Activated T-helper 2 cell treated with anti-CD3 and anti-CD28 coated beads, Interferon-gamma antibody, Interleukin-2, Interleukin-4, amounts not matched to agents 10 μg/mL and 5 μg/mL and 100 μg/mL, durations not matched to agents 14 hours and 24 hours and 36 hours (primary cell): Measurements from ENCODE around the gene TRAF3IP1. TPM values are rescaled to one million over a fixed set of nuclear protein-coding genes. Genes with fewer than 3 reads are reported as not detected.

ENCODE experiments used
- DNase-seq: peaks from one replicate; pipeline ENCODE4 v3.0.0; 2021; ENCODE audit warnings: low spot score
- H3K27ac Mint-ChIP-seq: one replicate; pipeline ENCODE4 v1.8.0; 2021; ENCODE audit warnings: mixed read lengths
- H3K27me3 Mint-ChIP-seq: one replicate; pipeline ENCODE4 v1.8.0; 2021; ENCODE audit warnings: low read depth, mixed read lengths
- H3K36me3 Mint-ChIP-seq: one replicate; pipeline ENCODE4 v1.8.0; 2021; ENCODE audit warnings: low read depth, mixed read lengths
- H3K4me1 Mint-ChIP-seq: one replicate; pipeline ENCODE4 v1.8.0; 2021; ENCODE audit warnings: low read depth, mixed read lengths
- H3K4me3 Mint-ChIP-seq: one replicate; pipeline ENCODE4 v1.8.0; 2021; ENCODE audit warnings: low read depth, mild to moderate bottlenecking, moderate library complexity, mixed read lengths
- H3K9me3 Mint-ChIP-seq: one replicate; pipeline ENCODE4 v1.8.0; 2021; ENCODE audit warnings: mixed read lengths
- intact Hi-C: fragments of 100-400 bp; cut with micrococcal nuclease; formaldehyde crosslinking; loops from one replicate; pipeline ENCODE4 v1.15.1; 2023
- total RNA-seq: library from RNA; stranded (reverse); gene quantifications from 2 replicates; pipeline ENCODE4 v1.2.3, GENCODE V29; 2022

TRAF3IP1 gene
- total RNA-seq, 1 donor from 2014 or later: 14.4 TPM

- DNase-seq: peak; percentile 78
- Mint-ChIP-seq H3K4me1 (peaks cover 25% of the 10 kb centered on the region), H3K9me3 (peaks cover 10% of the 10 kb centered on the region), H3K27ac (peak within 1 kb of the TSS; percentile 91), H3K4me3 (peak within 1 kb of the TSS; percentile 89), H3K36me3 (peaks cover 37% of the 10 kb centered on the region), H3K27me3 (no peaks in the 10 kb centered on the region)
- intact Hi-C loops: loop anchor here (1.0 to 10.0 kb wide), 3 partner anchors 52 to 750 kb away; partner anchors contain the start of gene PER2
Observed at GRCh38 chr2:238426568-238427434, 106.5 kb downstream of the TRAF3IP1 start, which contains the start of gene ASB1. Gene ASB1 (plus strand): TSS chr2:238426927. CDS start chr2:238427071, 144 bp downstream.

GRCh38 chr2:238427435-238428162, 107.3 kb downstream of the TRAF3IP1 start:
- Mint-ChIP-seq H3K4me1 (peaks cover 28% of the 10 kb centered on the region), H3K36me3 (peaks cover 39% of the 10 kb centered on the region), H3K4me3 (peak overlapping the region; percentile 89), H3K9me3 (peaks cover 10% of the 10 kb centered on the region), H3K27me3 (no peaks in the 10 kb centered on the region), H3K27ac (peak overlapping the region; percentile 91)
- intact Hi-C loops: loop anchor here (5.0 to 10.0 kb wide), 2 partner anchors 53 to 750 kb away; no protein-coding TSS in a partner anchor
- no peak for DNase-seq

- H3K27me3 Mint-ChIP-seq: no peaks in the 10 kb centered on the region
- intact Hi-C loops: loop anchor here (5.0 to 10.0 kb wide), 2 partner anchors 54 to 752 kb away; no protein-coding TSS in a partner anchor
Observed at GRCh38 chr2:238428866-238429265, 108.5 kb downstream of the TRAF3IP1 start.

DNA sequence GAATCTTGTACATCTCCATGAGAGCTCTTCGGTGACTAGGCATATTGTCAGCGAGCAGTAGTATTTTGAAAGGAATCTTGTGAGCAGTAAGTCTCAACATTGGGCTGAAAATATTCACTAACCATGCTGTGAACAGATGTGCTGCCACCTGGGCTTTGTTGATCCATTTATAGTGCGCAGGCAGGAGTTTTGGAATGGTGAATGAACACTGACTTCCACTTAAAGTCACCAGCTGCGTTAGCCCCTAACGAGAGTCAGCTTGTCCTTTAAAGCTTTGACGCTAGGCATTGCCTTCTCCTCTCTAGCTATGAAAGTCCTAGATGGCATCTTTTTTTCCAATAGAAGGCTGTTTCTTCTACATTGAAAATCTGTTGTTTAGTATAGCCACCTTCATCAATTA, 110.5 kb downstream of the TRAF3IP1 start:
- Mint-ChIP-seq H3K27me3 (no peaks in the 10 kb centered on the region), H3K27ac (no peak overlapping the region), H3K36me3 (peaks cover 59% of the 10 kb centered on the region), H3K4me3 (no peak overlapping the region), H3K4me1 (peaks cover 26% of the 10 kb centered on the region), H3K9me3 (peaks cover 10% of the 10 kb centered on the region)
- intact Hi-C loops: no loop called here
- DNase-seq: no peak

More at GRCh38 chr2:238428866-238429265, 108.5 kb downstream of the TRAF3IP1 start:
- no peak overlapping the region for H3K27ac Mint-ChIP-seq
- H3K9me3 Mint-ChIP-seq: peaks cover 10% of the 10 kb centered on the region
- peaks cover 28% of the 10 kb centered on the region for H3K4me1 Mint-ChIP-seq
- peaks cover 47% of the 10 kb centered on the region for H3K36me3 Mint-ChIP-seq
- H3K4me3 Mint-ChIP-seq: no peak overlapping the region
- DNase-seq: no peak

- Mint-ChIP-seq H3K4me3 (no peak overlapping the region), H3K36me3 (peaks cover 65% of the 10 kb centered on the region), H3K4me1 (peaks cover 23% of the 10 kb centered on the region), H3K9me3 (peaks cover 10% of the 10 kb centered on the region), H3K27ac (no peak overlapping the region), H3K27me3 (no peaks in the 10 kb centered on the region)
- intact Hi-C loops: no loop called here
- no peak for DNase-seq
Observed at GRCh38 chr2:238431456-238431855, 111.1 kb downstream of the TRAF3IP1 start.

DNA sequence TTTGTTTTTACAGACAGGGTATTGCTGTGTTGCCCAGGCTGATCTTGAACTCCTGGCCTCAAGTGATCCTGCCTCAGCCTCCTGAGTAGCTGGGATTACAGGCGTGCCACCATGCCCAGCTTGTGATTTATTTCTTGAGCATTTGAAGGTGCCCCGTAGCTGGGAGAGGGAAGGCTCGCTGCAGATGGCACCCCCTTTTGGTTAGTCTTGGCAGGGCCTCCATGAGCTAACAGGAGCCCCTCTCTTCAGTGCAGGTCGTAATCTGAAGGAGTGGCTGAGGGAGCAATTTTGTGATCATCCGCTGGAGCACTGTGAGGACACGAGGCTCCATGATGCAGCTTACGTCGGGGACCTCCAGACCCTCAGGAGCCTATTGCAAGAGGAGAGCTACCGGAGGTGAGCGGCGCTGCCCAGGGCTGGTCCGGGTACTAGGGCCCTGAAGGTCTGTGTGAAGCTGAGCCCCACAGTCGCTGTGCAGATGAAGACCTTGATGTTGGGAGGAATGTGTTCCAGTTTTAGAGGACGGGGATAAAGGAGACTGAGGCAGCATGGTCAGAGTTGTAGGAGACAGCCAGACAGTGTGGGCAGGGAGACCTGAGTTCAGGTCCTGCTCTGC, 113.1 kb downstream of the TRAF3IP1 start:
- H3K4me1 Mint-ChIP-seq: peaks cover 21% of the 10 kb centered on the region
- H3K27me3 Mint-ChIP-seq: no peaks in the 10 kb centered on the region
- H3K4me3 Mint-ChIP-seq: no peak overlapping the region
- H3K36me3 Mint-ChIP-seq: peaks cover 73% of the 10 kb centered on the region
- intact Hi-C loops: no loop called here
- DNase-seq: no peak
- H3K27ac Mint-ChIP-seq: no peak overlapping the region
- H3K9me3 Mint-ChIP-seq: peaks cover 10% of the 10 kb centered on the region

- no peak overlapping the region for H3K4me3 Mint-ChIP-seq
- H3K9me3 Mint-ChIP-seq: peaks cover 10% of the 10 kb centered on the region
- intact Hi-C loops: no loop called here
- H3K27ac Mint-ChIP-seq: no peak overlapping the region
- no peak for DNase-seq
- H3K27me3 Mint-ChIP-seq: no peaks in the 10 kb centered on the region
- H3K4me1 Mint-ChIP-seq: peaks cover 27% of the 10 kb centered on the region
- peaks cover 74% of the 10 kb centered on the region for H3K36me3 Mint-ChIP-seq
Observed at GRCh38 chr2:238433941-238434845, 113.9 kb downstream of the TRAF3IP1 start.

- Mint-ChIP-seq H3K4me1 (peaks cover 33% of the 10 kb centered on the region), H3K36me3 (peaks cover 75% of the 10 kb centered on the region)
- intact Hi-C loops: no loop called here
Observed at GRCh38 chr2:238434846-238435751, 114.8 kb downstream of the TRAF3IP1 start.

GRCh38 chr2:238435752-238436096, 115.4 kb downstream of the TRAF3IP1 start:
- intact Hi-C loops: no loop called here
- peaks cover 35% of the 10 kb centered on the region for H3K4me1 Mint-ChIP-seq
- peaks cover 75% of the 10 kb centered on the region for H3K36me3 Mint-ChIP-seq

More at GRCh38 chr2:238434846-238435751, 114.8 kb downstream of the TRAF3IP1 start:
- H3K4me3 Mint-ChIP-seq: no peak overlapping the region
- no peak for DNase-seq
- H3K27me3 Mint-ChIP-seq: no peaks in the 10 kb centered on the region
- H3K27ac Mint-ChIP-seq: no peak overlapping the region
- peaks cover 6% of the 10 kb centered on the region for H3K9me3 Mint-ChIP-seq

DNA sequence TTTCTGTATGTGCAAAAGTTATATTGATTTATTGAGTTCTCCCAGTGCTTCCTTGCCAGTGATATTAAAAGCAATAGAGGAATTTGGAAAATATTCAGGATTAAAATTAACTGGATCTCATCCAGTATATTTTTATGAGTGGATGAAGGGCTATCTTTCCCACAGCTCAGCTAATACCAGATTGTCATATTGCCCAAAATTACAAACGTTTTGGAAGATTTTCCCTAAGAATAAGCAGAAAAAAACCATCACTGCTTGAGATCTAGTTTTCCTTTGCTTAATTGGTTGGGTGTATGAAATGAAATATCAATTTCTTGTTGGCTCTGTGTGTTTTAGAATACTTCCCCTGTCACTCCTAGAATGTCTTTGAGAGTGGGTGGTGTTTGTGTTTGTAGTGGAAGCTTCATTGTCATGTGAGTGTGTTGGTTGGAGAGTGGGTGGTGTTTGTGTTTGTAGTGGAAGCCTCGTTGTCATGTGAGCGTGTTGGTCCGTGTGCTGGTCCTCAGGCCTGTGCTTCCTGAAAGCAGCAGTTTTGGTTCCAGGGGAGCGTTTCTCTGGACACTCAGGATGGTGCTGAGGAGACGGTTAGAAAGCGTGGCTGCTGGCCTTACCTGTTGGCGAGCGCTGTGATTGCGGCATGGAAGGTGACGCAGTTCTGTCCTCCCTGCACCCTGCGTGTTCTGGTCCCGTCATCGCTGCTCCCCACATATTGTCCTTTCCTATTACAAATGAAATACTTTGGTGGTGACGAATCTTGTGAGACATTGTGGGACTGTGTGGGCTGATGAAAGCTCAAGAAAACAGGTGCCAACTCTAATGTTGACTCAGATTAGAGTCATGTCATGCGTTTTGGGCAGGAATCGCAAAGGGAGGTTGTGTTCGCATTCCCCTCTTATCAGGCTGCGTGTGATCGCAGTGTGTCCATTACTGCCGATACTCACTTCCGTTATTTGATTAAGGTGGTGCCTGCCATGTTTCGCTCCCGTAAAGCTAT, 118.8 kb downstream of the TRAF3IP1 start:
- peaks cover 78% of the 10 kb centered on the region for H3K36me3 Mint-ChIP-seq
- H3K4me3 Mint-ChIP-seq: peak overlapping the region; percentile 0
- H3K27ac Mint-ChIP-seq: peak overlapping the region; percentile 31
- DNase-seq: no peak
- no peaks in the 10 kb centered on the region for H3K27me3 Mint-ChIP-seq
- intact Hi-C loops: no loop called here
- H3K4me1 Mint-ChIP-seq: peaks cover 40% of the 10 kb centered on the region
- no peaks in the 10 kb centered on the region for H3K9me3 Mint-ChIP-seq

More at GRCh38 chr2:238435752-238436096, 115.4 kb downstream of the TRAF3IP1 start:
- H3K27me3 Mint-ChIP-seq: no peaks in the 10 kb centered on the region
- H3K9me3 Mint-ChIP-seq: no peaks in the 10 kb centered on the region
- no peak overlapping the region for H3K27ac Mint-ChIP-seq
- no peak overlapping the region for H3K4me3 Mint-ChIP-seq
- no peak for DNase-seq
